Measurements from ENCODE around the gene MIPOL1. TPM values are rescaled to one million over a fixed set of nuclear protein-coding genes. Genes with fewer than 3 reads are reported as not detected.

MIPOL1 gene
- total RNA-seq, 3 donors from 2014 or later (not counting 1 experiment from before 2014, with no cell fraction given): not detected

DNA sequence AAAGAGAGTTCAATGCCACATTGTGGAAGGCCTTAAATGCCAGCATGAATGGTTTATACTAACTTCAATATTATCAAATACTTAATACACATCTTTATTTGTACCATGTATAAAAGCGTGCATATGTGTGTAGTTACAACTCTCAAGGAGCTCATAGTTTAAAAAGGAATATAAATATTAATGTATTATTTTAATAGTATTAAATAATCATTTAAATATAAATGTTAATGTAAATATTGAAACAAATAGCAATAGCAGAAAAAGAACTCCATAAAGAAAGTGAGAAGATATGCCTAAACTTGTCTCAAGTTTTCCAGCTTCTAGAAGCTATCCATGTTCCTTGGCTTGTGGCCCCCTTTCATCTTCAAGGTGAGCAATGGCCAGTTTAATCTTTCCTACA lies 215.3 kb downstream of the MIPOL1 start:
- H3K27me3 Mint-ChIP-seq (ENCODE audit: low read depth in 2 of 2): no peaks in the 10 kb centered on the region
- H3K9me3 Mint-ChIP-seq: peaks cover 9 to 11% of the 10 kb centered on the region in 2 donors
- H3K4me1 Mint-ChIP-seq: no peaks in the 10 kb centered on the region
- H3K4me3 ChIP-seq (ENCODE audit: low read length): no peak overlapping the region
- no peak overlapping the region for H3K27ac Mint-ChIP-seq
- no peak overlapping the region for H3K27ac ChIP-seq (ENCODE audit: low read length)
- DNase-seq (no peak), ATAC-seq (no peak)
- H3K36me3 ChIP-seq (ENCODE audit: control insufficient read depth, insufficient read depth, low read length): no peaks in the 10 kb centered on the region
- no peaks in the 10 kb centered on the region for H3K36me3 Mint-ChIP-seq
- no peaks in the 10 kb centered on the region for H3K27me3 ChIP-seq (ENCODE audit: control insufficient read depth, insufficient read depth, low read length)
- H3K4me3 Mint-ChIP-seq: no peak overlapping the region
- H3K4me1 ChIP-seq (ENCODE audit: control insufficient read depth, insufficient read depth, low read length): no peaks in the 10 kb centered on the region
- TF ChIP-seq, protein P1, sequence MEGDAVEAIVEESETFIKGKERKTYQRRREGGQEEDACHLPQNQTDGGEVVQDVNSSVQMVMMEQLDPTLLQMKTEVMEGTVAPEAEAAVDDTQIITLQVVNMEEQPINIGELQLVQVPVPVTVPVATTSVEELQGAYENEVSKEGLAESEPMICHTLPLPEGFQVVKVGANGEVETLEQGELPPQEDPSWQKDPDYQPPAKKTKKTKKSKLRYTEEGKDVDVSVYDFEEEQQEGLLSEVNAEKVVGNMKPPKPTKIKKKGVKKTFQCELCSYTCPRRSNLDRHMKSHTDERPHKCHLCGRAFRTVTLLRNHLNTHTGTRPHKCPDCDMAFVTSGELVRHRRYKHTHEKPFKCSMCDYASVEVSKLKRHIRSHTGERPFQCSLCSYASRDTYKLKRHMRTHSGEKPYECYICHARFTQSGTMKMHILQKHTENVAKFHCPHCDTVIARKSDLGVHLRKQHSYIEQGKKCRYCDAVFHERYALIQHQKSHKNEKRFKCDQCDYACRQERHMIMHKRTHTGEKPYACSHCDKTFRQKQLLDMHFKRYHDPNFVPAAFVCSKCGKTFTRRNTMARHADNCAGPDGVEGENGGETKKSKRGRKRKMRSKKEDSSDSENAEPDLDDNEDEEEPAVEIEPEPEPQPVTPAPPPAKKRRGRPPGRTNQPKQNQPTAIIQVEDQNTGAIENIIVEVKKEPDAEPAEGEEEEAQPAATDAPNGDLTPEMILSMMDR (IDR thresholded peaks at IDR 0.05): no peak
- no peaks in the 10 kb centered on the region for H3K9me3 ChIP-seq (ENCODE audit: control insufficient read depth, insufficient read depth, low read length)
- intact Hi-C loops (cut with micrococcal nuclease): no loop called here
- WGBS (ENCODE audit: insufficient coverage): no CpG with 5 or more reads among the region's 1 CpG

DNA sequence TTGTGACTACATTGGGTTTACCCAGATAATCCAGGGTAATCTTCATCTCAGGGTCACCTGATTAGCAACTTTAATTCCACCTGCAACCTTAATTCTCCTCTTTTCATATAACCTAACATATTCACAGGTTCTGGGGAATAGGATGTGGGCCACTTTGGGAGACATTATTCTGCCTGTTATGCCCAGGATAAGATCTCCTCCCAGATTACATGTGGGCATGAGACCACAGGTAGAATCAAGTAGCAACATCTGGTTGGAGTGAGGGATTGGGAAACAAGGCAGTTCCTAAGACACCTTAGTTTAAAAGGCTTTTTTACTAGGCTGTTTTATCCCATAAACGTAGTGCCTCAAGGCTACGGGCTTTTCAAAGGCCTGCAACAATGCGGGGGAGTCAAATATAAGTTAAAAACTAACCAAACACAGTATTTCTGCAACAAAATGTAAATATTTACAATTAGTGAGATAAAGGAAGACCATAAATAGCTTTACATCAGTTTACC lies 215.8 kb downstream of the MIPOL1 start:
- H3K27ac Mint-ChIP-seq: no peak overlapping the region

DNA sequence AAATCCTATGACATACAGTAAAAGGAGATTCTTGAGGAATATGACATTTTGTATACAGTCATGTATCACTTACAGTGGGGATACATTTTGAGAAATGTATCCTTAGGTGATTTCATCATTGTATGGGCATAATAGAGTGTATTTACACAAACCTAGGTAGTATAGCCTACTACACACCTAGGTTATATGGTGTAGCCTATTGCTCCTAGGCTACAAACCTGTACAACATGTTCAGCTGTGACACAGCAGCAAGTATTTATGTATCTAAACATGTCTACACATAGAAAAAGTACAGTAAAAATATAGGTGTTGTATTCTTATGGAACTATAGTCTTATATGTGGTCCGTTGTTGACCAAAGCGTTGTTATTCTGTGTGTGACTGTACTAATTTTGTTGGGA lies 218.5 kb downstream of the MIPOL1 start:
- Histone ChIP-seq H3K4me3 (ENCODE audit: low read length) (no peak overlapping the region), H3K4me1 (ENCODE audit: control insufficient read depth, insufficient read depth, low read length) (no peaks in the 10 kb centered on the region), H3K27ac (ENCODE audit: low read length) (no peak overlapping the region), H3K27me3 (ENCODE audit: control insufficient read depth, insufficient read depth, low read length) (no peaks in the 10 kb centered on the region), H3K9me3 (ENCODE audit: control insufficient read depth, insufficient read depth, low read length) (no peaks in the 10 kb centered on the region), H3K36me3 (ENCODE audit: control insufficient read depth, insufficient read depth, low read length) (no peaks in the 10 kb centered on the region)
- WGBS (ENCODE audit: insufficient coverage): 100% methylated on average over 2 of the region's 2 CpGs
- TF ChIP-seq, protein P1 (IDR thresholded peaks at IDR 0.05): no peak
- H3K9me3 Mint-ChIP-seq: peaks cover 9% of the 10 kb centered on the region in 2 donors
- H3K27me3 Mint-ChIP-seq (ENCODE audit: low read depth in 2 of 2): no peaks in the 10 kb centered on the region
- intact Hi-C loops (cut with micrococcal nuclease): no loop called here
- ATAC-seq (no peak), DNase-seq (no peak)
- no peak overlapping the region for H3K27ac Mint-ChIP-seq
- no peaks in the 10 kb centered on the region for H3K4me1 Mint-ChIP-seq
- H3K4me3 Mint-ChIP-seq: no peak overlapping the region
- H3K36me3 Mint-ChIP-seq: no peaks in the 10 kb centered on the region

More for the DNA sequence above, 215.8 kb downstream of the MIPOL1 start:
- TF ChIP-seq, protein P1 (IDR thresholded peaks at IDR 0.05): no peak
- Histone ChIP-seq H3K36me3 (ENCODE audit: control insufficient read depth, insufficient read depth, low read length) (no peaks in the 10 kb centered on the region), H3K9me3 (ENCODE audit: control insufficient read depth, insufficient read depth, low read length) (no peaks in the 10 kb centered on the region), H3K27ac (ENCODE audit: low read length) (no peak overlapping the region), H3K4me3 (ENCODE audit: low read length) (no peak overlapping the region), H3K4me1 (ENCODE audit: control insufficient read depth, insufficient read depth, low read length) (no peaks in the 10 kb centered on the region), H3K27me3 (ENCODE audit: control insufficient read depth, insufficient read depth, low read length) (no peaks in the 10 kb centered on the region)
- ATAC-seq: no peak
- Mint-ChIP-seq H3K4me1 (no peaks in the 10 kb centered on the region), H3K36me3 (no peaks in the 10 kb centered on the region), H3K4me3 (no peak overlapping the region), H3K27me3 (ENCODE audit: low read depth in 2 of 2) (no peaks in the 10 kb centered on the region), H3K9me3 (peaks cover 9 to 11% of the 10 kb centered on the region in 2 donors)
- 100% methylated on average over 1 of the region's 3 CpGs for WGBS (ENCODE audit: insufficient coverage)
- DNase-seq: no peak
- intact Hi-C loops (cut with micrococcal nuclease): no loop called here

DNA sequence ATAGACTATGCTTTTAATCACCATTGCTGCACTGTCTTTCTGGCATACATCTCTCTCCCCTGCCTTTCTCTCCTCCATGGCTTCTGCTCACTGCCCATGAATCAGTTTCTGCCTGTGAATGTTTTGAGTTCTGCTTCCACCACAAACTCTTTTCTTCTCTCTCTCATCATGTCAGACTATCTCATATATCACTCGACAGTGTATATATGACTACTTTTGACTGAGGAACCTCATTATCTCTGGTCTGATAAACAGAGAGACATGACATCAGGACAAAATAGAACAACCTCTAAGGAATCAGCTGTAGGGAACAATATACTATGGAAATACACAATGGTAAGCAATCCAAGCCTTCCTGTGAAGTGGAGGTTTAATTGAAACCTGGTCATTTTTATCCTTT lies 219.4 kb downstream of the MIPOL1 start:
- Histone ChIP-seq H3K4me3 (ENCODE audit: low read length) (no peak overlapping the region), H3K27ac (ENCODE audit: low read length) (no peak overlapping the region), H3K27me3 (ENCODE audit: control insufficient read depth, insufficient read depth, low read length) (no peaks in the 10 kb centered on the region), H3K4me1 (ENCODE audit: control insufficient read depth, insufficient read depth, low read length) (no peaks in the 10 kb centered on the region), H3K9me3 (ENCODE audit: control insufficient read depth, insufficient read depth, low read length) (no peaks in the 10 kb centered on the region), H3K36me3 (ENCODE audit: control insufficient read depth, insufficient read depth, low read length) (no peaks in the 10 kb centered on the region)
- no peaks in the 10 kb centered on the region for H3K4me1 Mint-ChIP-seq
- no peaks in the 10 kb centered on the region for H3K27me3 Mint-ChIP-seq (ENCODE audit: low read depth in 2 of 2)
- H3K36me3 Mint-ChIP-seq: no peaks in the 10 kb centered on the region
- H3K9me3 Mint-ChIP-seq: peaks cover 9% of the 10 kb centered on the region in 2 donors
- intact Hi-C loops (cut with micrococcal nuclease): no loop called here
- TF ChIP-seq, protein P1 (IDR thresholded peaks at IDR 0.05): no peak
- WGBS (ENCODE audit: insufficient coverage): 100% methylated on average over 1 of the region's 1 CpG
- ATAC-seq (no peak), DNase-seq (no peak)
- no peak overlapping the region for H3K4me3 Mint-ChIP-seq
- H3K27ac Mint-ChIP-seq: no peak overlapping the region
